ENCODE data around the gene TEX48. TPM values are rescaled to one million over a fixed set of nuclear protein-coding genes. Genes with fewer than 3 reads are reported as not detected.

The TEX48 gene
- total and polyA plus RNA-seq, 2 experiments from 2014 or later = not detected

DNA sequence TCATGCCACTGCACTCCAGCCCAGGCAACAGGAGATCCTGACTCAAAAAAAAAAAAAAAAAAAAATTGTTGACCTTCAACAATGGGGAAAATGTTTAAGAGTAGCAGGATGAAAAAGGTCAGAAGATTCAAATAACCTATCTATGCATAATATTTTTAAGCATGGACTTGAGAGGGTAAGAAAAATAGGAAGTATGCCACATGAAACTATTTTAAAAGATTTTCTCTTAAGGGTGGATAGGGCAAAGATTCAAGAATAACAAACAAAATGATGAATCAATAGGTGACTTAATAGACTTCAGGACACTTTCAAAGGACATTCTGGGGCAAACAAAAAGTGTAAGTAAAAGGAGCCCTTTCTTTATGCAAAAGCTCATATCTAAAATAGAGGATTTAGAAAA, 3.2 kb downstream of the TEX48 start:
- no peaks in the 10 kb centered on the region for H3K79me2 ChIP-seq (ENCODE audit: insufficient read depth)
- H3K9ac ChIP-seq = no peak overlapping the region
- H4K20me1 ChIP-seq (ENCODE audit: insufficient read depth) = no peaks in the 10 kb centered on the region
- DNase-seq = peak; percentile 60
- no peaks in the 10 kb centered on the region for H3K9me2 ChIP-seq (ENCODE audit: insufficient read depth)
- TF ChIP-seq EZH2 (IDR thresholded peaks at IDR 0.05; ENCODE audit: insufficient read depth, poor library complexity, severe bottlenecking) (no peak), EZH2phosphoT487 (IDR thresholded peaks at IDR 0.05; ENCODE audit: insufficient read depth, low read depth) (no peak)
- no peaks in the 10 kb centered on the region for H3K36me3 ChIP-seq (ENCODE audit: low read depth)
- no peaks in the 10 kb centered on the region for H3K27me3 ChIP-seq (replicated peaks; ENCODE audit: insufficient read depth)
- H3K4me1 ChIP-seq (ENCODE audit: insufficient read depth) = peaks cover 37% of the 10 kb centered on the region
- in situ Hi-C loops (cut with MboI) = loop anchor here (5.0 kb wide), 1 partner anchor 229 kb away; no protein-coding TSS in a partner anchor
- no peak overlapping the region for H2AFZ ChIP-seq
- no peak overlapping the region for H3K4me3 ChIP-seq
- H3K4me2 ChIP-seq (ENCODE audit: unreplicated experiment) = peak overlapping the region; percentile 79
- H3K27ac ChIP-seq = peak overlapping the region; percentile 72
- H3F3A ChIP-seq (ENCODE audit: insufficient read depth) = peaks cover 34% of the 10 kb centered on the region
- H3K9me3 ChIP-seq (ENCODE audit: low read depth) = no peaks in the 10 kb centered on the region

GRCh38 chr9:114678130-114678529, 3.9 kb downstream of the TEX48 start:
- H3K9me2 ChIP-seq (ENCODE audit: insufficient read depth) = no peaks in the 10 kb centered on the region
- no peaks in the 10 kb centered on the region for H4K20me1 ChIP-seq (ENCODE audit: insufficient read depth)
- no peaks in the 10 kb centered on the region for H3K27me3 ChIP-seq (replicated peaks; ENCODE audit: insufficient read depth)
- H3F3A ChIP-seq (ENCODE audit: insufficient read depth) = peaks cover 34% of the 10 kb centered on the region
- H3K9ac ChIP-seq = no peak overlapping the region
- in situ Hi-C loops (cut with MboI) = loop anchor here (5.0 kb wide), 1 partner anchor 229 kb away; no protein-coding TSS in a partner anchor
- peaks cover 37% of the 10 kb centered on the region for H3K4me1 ChIP-seq (ENCODE audit: insufficient read depth)
- H3K4me2 ChIP-seq (ENCODE audit: unreplicated experiment) = peak overlapping the region; percentile 79
- H3K9me3 ChIP-seq (ENCODE audit: low read depth) = no peaks in the 10 kb centered on the region
- H3K36me3 ChIP-seq (ENCODE audit: low read depth) = no peaks in the 10 kb centered on the region
- no peak for DNase-seq
- H3K27ac ChIP-seq = peak overlapping the region; percentile 72
- 85 to 86% methylated on average over 3 of the region's 3 CpGs for WGBS, 2 experiments (ENCODE audit: low coverage in 1 of 2, low lambda C conversion rate in 2 of 2, missing lambda C conversion rate in 2 of 2)
- 0 out of 2 replicates have a peak overlapping the region, but pooled peaks have one; percentile 7 for H3K4me3 ChIP-seq
- no peaks in the 10 kb centered on the region for H3K79me2 ChIP-seq (ENCODE audit: insufficient read depth)
- no peak overlapping the region for H2AFZ ChIP-seq
- no peak for TF ChIP-seq EZH2 (IDR thresholded peaks at IDR 0.05; ENCODE audit: insufficient read depth, poor library complexity, severe bottlenecking)
- no peak for TF ChIP-seq EZH2phosphoT487 (IDR thresholded peaks at IDR 0.05; ENCODE audit: insufficient read depth, low read depth)

- peak overlapping the region; percentile 79 for H3K4me2 ChIP-seq (ENCODE audit: unreplicated experiment)
- no peaks in the 10 kb centered on the region for H3K79me2 ChIP-seq (ENCODE audit: insufficient read depth)
- no peaks in the 10 kb centered on the region for H3K9me3 ChIP-seq (ENCODE audit: low read depth)
- H3F3A ChIP-seq (ENCODE audit: insufficient read depth) = peaks cover 34% of the 10 kb centered on the region
- H3K4me3 ChIP-seq = peak overlapping the region; percentile 44
- TF ChIP-seq EZH2 (IDR thresholded peaks at IDR 0.05; ENCODE audit: insufficient read depth, poor library complexity, severe bottlenecking) (no peak), EZH2phosphoT487 (IDR thresholded peaks at IDR 0.05; ENCODE audit: insufficient read depth, low read depth) (no peak)
- peak; percentile 99 for DNase-seq
- no peaks in the 10 kb centered on the region for H3K36me3 ChIP-seq (ENCODE audit: low read depth)
- H4K20me1 ChIP-seq (ENCODE audit: insufficient read depth) = no peaks in the 10 kb centered on the region
- no peak overlapping the region for H2AFZ ChIP-seq
- in situ Hi-C loops (cut with MboI) = loop anchor here (5.0 kb wide), 1 partner anchor 230 kb away; no protein-coding TSS in a partner anchor
- H3K9ac ChIP-seq = peak overlapping the region; percentile 58
- no peaks in the 10 kb centered on the region for H3K27me3 ChIP-seq (replicated peaks; ENCODE audit: insufficient read depth)
- peaks cover 37% of the 10 kb centered on the region for H3K4me1 ChIP-seq (ENCODE audit: insufficient read depth)
- WGBS, 2 experiments (ENCODE audit: low coverage in 1 of 2, low lambda C conversion rate in 2 of 2, missing lambda C conversion rate in 2 of 2) = 1 to 2% methylated on average over 3 of the region's 3 CpGs
- H3K27ac ChIP-seq = peak overlapping the region; percentile 72
- H3K9me2 ChIP-seq (ENCODE audit: insufficient read depth) = no peaks in the 10 kb centered on the region
These were observed 4.6 kb downstream of the TEX48 start for GRCh38 chr9:114677418-114677817.

GRCh38 chr9:114676901-114677300, 5.1 kb downstream of the TEX48 start:
- in situ Hi-C loops (cut with MboI) = loop anchor here (5.0 kb wide), 1 partner anchor 230 kb away; no protein-coding TSS in a partner anchor
- WGBS, 2 experiments (ENCODE audit: low coverage in 1 of 2, low lambda C conversion rate in 2 of 2, missing lambda C conversion rate in 2 of 2) = 97% methylated on average over 4 of the region's 4 CpGs
- peak overlapping the region; percentile 58 for H3K9ac ChIP-seq

More at GRCh38 chr9:114676901-114677300, 5.1 kb downstream of the TEX48 start:
- TF ChIP-seq EZH2 (IDR thresholded peaks at IDR 0.05; ENCODE audit: insufficient read depth, poor library complexity, severe bottlenecking) (no peak), EZH2phosphoT487 (IDR thresholded peaks at IDR 0.05; ENCODE audit: insufficient read depth, low read depth) (no peak)
- H3F3A ChIP-seq (ENCODE audit: insufficient read depth) = peaks cover 34% of the 10 kb centered on the region
- peak overlapping the region; percentile 44 for H3K4me3 ChIP-seq
- peak overlapping the region; percentile 79 for H3K4me2 ChIP-seq (ENCODE audit: unreplicated experiment)
- no peak for DNase-seq
- H3K4me1 ChIP-seq (ENCODE audit: insufficient read depth) = peaks cover 37% of the 10 kb centered on the region
- no peaks in the 10 kb centered on the region for H3K27me3 ChIP-seq (replicated peaks; ENCODE audit: insufficient read depth)
- H3K27ac ChIP-seq = peak overlapping the region; percentile 72
- no peaks in the 10 kb centered on the region for H3K36me3 ChIP-seq (ENCODE audit: low read depth)
- H3K9me3 ChIP-seq (ENCODE audit: low read depth) = no peaks in the 10 kb centered on the region
- H4K20me1 ChIP-seq (ENCODE audit: insufficient read depth) = no peaks in the 10 kb centered on the region
- 0 out of 2 replicates have a peak overlapping the region, but pooled peaks have one; percentile 4 for H2AFZ ChIP-seq
- no peaks in the 10 kb centered on the region for H3K79me2 ChIP-seq (ENCODE audit: insufficient read depth)
- H3K9me2 ChIP-seq (ENCODE audit: insufficient read depth) = no peaks in the 10 kb centered on the region

All from GM23248 (cell line).